ENCODE measurements around the gene ARSG. TPM values are rescaled to one million over a fixed set of nuclear protein-coding genes. Genes with fewer than 3 reads are reported as not detected.

The ARSG gene
- polyA plus RNA-seq, 1 donor (not counting 4 experiments of a cell fraction or from before 2014, with no cell fraction given) = 0.41 TPM

DNA sequence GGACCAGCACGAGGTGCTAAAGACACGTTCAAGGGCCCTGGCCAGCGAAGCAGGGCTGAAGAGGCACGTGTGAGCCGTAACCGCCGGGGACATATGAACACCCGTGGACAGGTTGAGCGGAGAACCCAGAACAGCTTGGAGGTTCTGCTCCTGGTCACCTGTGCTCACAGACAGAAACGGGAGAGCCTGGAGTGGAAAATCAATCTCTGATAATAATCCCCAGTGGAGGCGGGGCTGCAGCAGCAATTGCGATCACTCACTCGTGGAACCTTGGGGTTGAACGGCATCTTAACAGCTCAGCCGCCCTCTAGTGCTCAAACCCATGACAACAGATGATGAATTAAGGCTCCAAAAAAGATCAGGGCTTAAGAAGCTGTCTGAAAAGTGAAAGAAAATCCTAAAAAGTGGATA is 140.4 kb downstream of the ARSG start:
- Histone ChIP-seq H3K36me3 (ENCODE audit: control insufficient read depth in 2 of 2, extremely low read depth in 1 of 2, insufficient read depth in 2 of 2, low read length in 2 of 2) (peaks cover 31 to 49% of the 10 kb centered on the region in 2 experiments), H4K20me1 (ENCODE audit: control insufficient read depth, extremely low read depth, insufficient read depth, low read length) (no peaks in the 10 kb centered on the region), H3K9me1 (ENCODE audit: control insufficient read depth, extremely low read depth, insufficient read depth, low read length) (no peaks in the 10 kb centered on the region), H3K4me3 (ENCODE audit: control insufficient read depth in 2 of 3, extremely low read depth in 1 of 3, insufficient read depth in 2 of 3, low read depth in 1 of 3, low read length in 3 of 3) (no peak overlapping the region), H2AFZ (ENCODE audit: control insufficient read depth, low read length) (no peak overlapping the region), H3K79me2 (ENCODE audit: control insufficient read depth, insufficient read depth, low read length) (no peaks in the 10 kb centered on the region), H3K4me1 (ENCODE audit: control insufficient read depth, extremely low read depth, insufficient read depth, low read length) (peaks cover 7% of the 10 kb centered on the region), H3K27ac (ENCODE audit: control insufficient read depth, insufficient read depth, low read length) (no peak overlapping the region), H3K9ac (ENCODE audit: control insufficient read depth, extremely low read depth, insufficient read depth, low read length) (no peak overlapping the region), H3K27me3 (ENCODE audit: control insufficient read depth, extremely low read depth, insufficient read depth, low read length) (no peaks in the 10 kb centered on the region), H3K4me2 (ENCODE audit: control insufficient read depth, extremely low read depth, insufficient read depth, low read depth, low read length) (no peak overlapping the region), H3K9me3 (ENCODE audit: control insufficient read depth, low read depth, low read length) (no peaks in the 10 kb centered on the region)
- no peak for TF ChIP-seq EZH2 (IDR thresholded peaks at IDR 0.05; ENCODE audit: low read length)
- TF ChIP-seq, protein P1, sequence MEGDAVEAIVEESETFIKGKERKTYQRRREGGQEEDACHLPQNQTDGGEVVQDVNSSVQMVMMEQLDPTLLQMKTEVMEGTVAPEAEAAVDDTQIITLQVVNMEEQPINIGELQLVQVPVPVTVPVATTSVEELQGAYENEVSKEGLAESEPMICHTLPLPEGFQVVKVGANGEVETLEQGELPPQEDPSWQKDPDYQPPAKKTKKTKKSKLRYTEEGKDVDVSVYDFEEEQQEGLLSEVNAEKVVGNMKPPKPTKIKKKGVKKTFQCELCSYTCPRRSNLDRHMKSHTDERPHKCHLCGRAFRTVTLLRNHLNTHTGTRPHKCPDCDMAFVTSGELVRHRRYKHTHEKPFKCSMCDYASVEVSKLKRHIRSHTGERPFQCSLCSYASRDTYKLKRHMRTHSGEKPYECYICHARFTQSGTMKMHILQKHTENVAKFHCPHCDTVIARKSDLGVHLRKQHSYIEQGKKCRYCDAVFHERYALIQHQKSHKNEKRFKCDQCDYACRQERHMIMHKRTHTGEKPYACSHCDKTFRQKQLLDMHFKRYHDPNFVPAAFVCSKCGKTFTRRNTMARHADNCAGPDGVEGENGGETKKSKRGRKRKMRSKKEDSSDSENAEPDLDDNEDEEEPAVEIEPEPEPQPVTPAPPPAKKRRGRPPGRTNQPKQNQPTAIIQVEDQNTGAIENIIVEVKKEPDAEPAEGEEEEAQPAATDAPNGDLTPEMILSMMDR (optimal IDR thresholded peaks at IDR 0.05 in 1 of 3, IDR thresholded peaks at IDR 0.05 in 1 of 3, conservative IDR thresholded peaks at IDR 0.05 in 1 of 3; ENCODE audit: extremely low read depth in 1 of 3, insufficient read depth in 2 of 3, low read length in 3 of 3) = peak; percentile 21 to 48 (median 41)
- DNase-seq (ENCODE audit: low read depth, low spot score) = no peak
- dilution Hi-C loops (cut with MboI; ENCODE audit: extremely low pct_ligation_motif_present, low sequenced_read_pairs) = no loop called here
- no peak for FAIRE-seq

DNA sequence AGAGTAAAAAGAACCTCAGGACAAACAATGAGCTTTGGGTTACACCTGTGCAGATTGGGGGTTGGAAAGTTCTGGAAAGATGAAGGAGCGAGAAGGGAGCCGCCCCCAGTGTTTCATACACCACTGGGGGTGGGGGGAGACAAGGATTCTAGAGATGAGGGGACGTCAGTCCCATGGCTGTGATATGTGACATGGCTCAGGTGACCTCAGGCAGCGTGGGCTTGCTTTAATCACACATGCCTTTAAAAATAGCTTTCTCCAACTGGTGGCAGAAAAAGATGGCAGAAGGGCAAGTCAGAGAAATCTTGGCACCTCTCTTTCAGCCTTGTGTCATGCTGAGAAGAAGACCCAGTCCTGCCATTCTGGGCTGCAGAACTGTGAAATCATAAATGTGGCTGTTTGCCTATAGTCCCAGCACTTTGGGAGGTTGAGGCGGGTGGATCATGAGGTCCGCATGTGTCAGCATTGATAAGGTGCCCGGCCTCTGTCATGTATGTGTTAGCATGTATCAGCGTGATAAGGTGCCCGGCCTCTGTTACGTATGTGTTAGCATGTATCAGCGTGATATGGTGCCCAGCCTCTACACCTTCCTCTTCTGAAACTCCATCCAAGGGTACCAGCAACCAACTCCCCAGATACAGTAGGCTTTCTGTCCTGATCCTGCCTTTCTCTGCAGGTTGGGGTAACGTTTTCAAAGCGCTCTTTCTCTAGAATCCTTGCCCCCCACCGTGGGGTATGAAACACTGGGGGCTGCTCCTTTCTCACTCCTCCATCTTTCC is 141.0 kb downstream of the ARSG start:
- Histone ChIP-seq H3K9ac (ENCODE audit: control insufficient read depth, extremely low read depth, insufficient read depth, low read length) (no peak overlapping the region), H3K9me3 (ENCODE audit: control insufficient read depth, low read depth, low read length) (no peaks in the 10 kb centered on the region), H3K27ac (ENCODE audit: control insufficient read depth, insufficient read depth, low read length) (no peak overlapping the region), H3K4me3 (ENCODE audit: control insufficient read depth in 2 of 3, extremely low read depth in 1 of 3, insufficient read depth in 2 of 3, low read depth in 1 of 3, low read length in 3 of 3) (no peak overlapping the region), H4K20me1 (ENCODE audit: control insufficient read depth, extremely low read depth, insufficient read depth, low read length) (no peaks in the 10 kb centered on the region), H3K4me1 (ENCODE audit: control insufficient read depth, extremely low read depth, insufficient read depth, low read length) (peaks cover 7% of the 10 kb centered on the region), H3K9me1 (ENCODE audit: control insufficient read depth, extremely low read depth, insufficient read depth, low read length) (no peaks in the 10 kb centered on the region), H3K4me2 (ENCODE audit: control insufficient read depth, extremely low read depth, insufficient read depth, low read depth, low read length) (no peak overlapping the region), H3K27me3 (ENCODE audit: control insufficient read depth, extremely low read depth, insufficient read depth, low read length) (no peaks in the 10 kb centered on the region), H3K79me2 (ENCODE audit: control insufficient read depth, insufficient read depth, low read length) (no peaks in the 10 kb centered on the region), H3K36me3 (ENCODE audit: control insufficient read depth in 2 of 2, extremely low read depth in 1 of 2, insufficient read depth in 2 of 2, low read length in 2 of 2) (peaks cover 31 to 44% of the 10 kb centered on the region in 2 experiments), H2AFZ (ENCODE audit: control insufficient read depth, low read length) (no peak overlapping the region)
- FAIRE-seq (no peak), DNase-seq (ENCODE audit: low read depth, low spot score) (no peak)
- dilution Hi-C loops (cut with MboI; ENCODE audit: extremely low pct_ligation_motif_present, low sequenced_read_pairs) = no loop called here
- TF ChIP-seq, protein P1 (optimal IDR thresholded peaks at IDR 0.05 in 1 of 3, IDR thresholded peaks at IDR 0.05 in 1 of 3, conservative IDR thresholded peaks at IDR 0.05 in 1 of 3; ENCODE audit: extremely low read depth in 1 of 3, insufficient read depth in 2 of 3, low read length in 3 of 3) = no peak
- TF ChIP-seq EZH2 (IDR thresholded peaks at IDR 0.05; ENCODE audit: low read length) = no peak
